GM18499 (cell line): ENCODE data around the gene ELMO1.

ENCODE experiments used
- ATAC-seq: cut with Tn5 transposase; IDR thresholded peaks from one replicate; pipeline ENCODE4 v1.9.1; 2021; ENCODE audit warnings: moderate number of reproducible peaks; ENCODE audit not compliant: insufficient read depth, unreplicated experiment

Gene ELMO1

GRCh38 chr7:37284805-37285231 is 163.8 kb downstream of the ELMO1 start:
- ATAC-seq, result no peak

DNA sequence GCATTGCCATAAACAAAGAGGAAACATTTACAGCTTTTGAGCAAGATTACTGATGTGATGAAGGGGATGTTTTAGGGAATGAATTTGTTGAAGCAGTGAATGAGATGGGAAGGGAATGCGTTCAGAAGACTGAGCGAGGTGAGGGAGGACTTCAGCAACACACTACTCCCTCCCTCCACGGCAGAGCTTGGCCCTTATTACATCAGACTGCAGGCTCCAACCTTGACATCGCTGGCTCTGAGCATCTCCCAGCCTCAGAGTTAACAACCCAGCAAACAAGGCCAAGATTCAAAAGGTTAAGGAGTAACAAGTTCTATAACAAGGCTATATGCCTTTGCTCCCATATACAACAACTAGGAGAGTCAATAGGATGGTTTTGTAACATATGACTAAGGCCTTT is 164.4 kb downstream of the ELMO1 start:
- ATAC-seq, result no peak

- ATAC-seq, result no peak
Measured at GRCh38 chr7:37283716-37284115, 164.9 kb downstream of the ELMO1 start.

DNA sequence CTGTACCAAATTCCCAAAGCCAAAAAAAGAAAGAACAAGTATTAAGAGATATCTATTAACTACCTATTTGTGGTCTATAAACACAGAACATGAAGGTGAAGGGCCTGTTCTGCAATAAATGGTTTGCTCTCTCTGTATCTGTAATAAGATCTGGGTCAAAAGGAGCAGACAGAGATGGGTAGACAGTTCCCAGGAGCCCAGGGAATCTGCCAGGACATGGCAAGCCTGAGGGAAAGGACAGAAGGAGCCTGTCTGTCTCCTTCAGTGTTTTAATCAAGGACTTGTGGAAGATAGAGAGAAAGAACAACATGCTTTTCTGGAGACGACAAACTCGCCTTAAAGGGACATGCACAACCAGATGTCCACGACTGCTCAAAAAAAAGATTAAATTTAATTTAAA is 165.7 kb downstream of the ELMO1 start:
- no peak for ATAC-seq

DNA sequence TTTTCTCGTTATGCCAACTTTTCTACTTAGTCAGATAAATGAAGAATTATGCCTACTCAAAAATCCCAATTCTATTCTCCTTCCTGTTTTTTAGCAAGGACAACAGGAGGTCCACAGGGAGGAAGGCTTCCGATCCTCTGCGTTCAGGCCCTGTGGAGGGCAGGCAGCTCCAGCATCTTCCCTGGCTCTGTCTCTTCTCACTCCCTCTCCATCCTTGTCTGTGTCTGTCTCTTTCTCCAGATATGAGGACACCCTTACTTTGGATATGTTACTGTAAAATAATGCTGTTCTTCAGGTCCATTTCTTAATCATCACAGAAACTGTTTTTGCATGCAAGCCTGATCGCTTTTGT is 166.6 kb downstream of the ELMO1 start:
- no peak for ATAC-seq

- ATAC-seq, result no peak
Measured at GRCh38 chr7:37281368-37282092, 167.1 kb downstream of the ELMO1 start.

DNA sequence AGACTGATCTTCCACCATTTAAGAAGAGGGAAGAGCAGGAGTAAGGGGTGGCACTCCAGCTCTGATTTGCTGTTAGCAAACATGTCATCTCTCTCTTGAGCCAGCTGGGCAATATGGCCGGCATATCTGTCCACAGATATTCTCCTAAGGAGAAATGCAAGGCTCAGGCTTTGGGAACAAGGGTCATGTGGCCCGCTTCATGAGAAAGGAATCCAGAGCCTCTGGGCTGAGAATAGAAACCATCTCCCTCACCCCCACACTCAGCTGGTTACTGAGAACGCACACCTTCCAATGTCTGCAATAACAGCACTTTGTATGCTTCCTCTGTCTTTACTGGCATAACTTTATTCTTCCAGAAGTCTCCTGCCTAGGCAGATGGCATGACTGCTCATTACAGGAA is 171.2 kb downstream of the ELMO1 start:
- no peak for ATAC-seq

- ATAC-seq, result no peak
Measured at GRCh38 chr7:37275078-37275710, 173.5 kb downstream of the ELMO1 start.

GRCh38 chr7:37273891-37274290 is 174.8 kb downstream of the ELMO1 start:
- no peak for ATAC-seq

DNA sequence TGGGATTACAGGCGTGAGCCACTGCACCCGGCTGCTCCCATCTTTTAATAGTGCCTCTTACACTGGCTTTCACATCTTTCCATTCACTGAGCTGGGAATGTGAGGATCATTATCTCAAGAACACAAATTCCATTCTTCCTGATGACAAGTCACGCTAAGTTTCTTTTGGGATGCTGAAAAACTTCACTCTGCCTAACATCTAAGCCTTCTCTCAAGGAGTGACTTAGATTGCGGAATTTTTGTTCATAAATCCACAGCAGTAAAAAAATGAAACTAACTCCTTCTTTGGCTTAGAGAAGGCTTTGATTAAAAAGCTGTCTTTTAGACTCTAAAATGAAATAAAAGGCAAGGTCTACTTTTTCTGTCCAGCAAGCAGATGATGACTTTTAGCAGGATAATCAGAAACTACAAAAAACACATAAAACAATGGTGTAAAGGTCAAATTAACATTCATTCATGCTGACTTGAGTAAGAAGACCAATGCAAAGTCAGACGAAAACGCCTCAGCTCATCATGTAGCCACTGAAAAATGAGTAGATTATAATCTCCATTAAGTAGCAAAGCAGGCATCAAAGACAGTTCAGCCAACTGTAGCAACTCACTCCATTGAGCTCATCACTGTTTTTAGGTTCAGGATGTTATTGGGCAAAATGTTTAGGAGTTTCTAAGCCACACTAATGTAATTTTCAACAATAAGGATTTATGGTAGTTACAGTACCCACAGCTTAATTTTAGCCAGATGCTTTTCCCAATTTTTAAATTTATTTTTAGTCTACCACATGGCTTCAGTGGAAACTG is 178.8 kb downstream of the ELMO1 start:
- no peak for ATAC-seq

DNA sequence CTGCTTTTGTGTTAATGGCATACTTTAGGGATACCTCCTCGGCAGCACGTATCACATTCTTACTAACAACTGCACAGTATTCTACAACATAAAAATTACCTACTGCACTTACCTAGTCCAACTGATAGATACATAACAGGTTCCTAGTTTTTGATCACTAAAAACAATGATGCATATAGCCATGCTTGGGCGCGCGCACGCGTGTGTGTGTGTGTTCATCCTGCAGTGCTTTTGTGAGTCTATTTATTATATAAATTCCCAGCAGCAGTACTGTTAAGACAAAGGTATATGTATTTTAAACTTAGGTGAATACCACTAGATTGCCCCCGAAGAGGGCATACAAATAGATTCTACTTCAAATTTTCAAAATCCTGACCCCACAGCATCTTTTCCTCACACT is 181.4 kb downstream of the ELMO1 start:
- ATAC-seq, result no peak

DNA sequence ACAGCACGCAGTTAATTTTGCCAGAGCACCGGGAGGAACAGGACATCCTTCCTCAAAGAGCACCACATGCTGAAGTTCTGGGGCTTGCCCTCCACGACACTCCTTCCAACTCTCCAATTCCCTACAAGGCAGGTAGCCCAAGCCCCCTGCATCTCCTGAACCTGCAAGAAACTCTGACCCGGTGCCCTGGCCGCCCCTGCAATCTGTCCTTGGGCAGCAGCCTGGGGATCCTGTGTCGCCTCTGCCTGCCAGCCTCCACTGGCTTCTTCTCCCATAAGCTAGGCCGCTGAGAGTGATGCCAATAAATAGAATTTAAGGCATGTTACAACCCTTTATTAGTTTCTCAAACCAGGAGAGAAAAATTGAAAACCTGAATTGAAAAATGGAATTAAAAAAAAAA is 182.8 kb downstream of the ELMO1 start:
- ATAC-seq, result no peak

DNA sequence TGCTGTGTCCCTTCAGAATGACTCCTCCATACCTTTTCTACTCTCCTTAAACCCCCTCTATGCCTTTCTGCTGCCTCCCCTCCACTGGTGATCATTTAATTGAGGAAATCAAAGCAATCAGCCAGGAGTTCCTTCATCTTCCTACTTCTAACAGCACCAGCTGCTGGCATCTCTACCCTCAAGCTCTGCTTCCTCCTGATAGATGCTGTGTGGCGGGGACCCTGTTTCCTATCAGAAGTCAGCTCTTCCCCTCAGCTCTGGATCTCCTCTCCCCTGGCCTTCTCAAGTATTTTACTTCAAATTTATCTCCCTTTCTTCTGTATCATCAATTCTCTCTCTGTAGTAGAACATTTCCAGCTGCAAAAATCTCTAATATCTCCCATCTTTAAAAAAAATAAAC is 183.7 kb downstream of the ELMO1 start:
- no peak for ATAC-seq

GRCh38 chr7:37262181-37262580 is 186.5 kb downstream of the ELMO1 start:
- ATAC-seq, result no peak

DNA sequence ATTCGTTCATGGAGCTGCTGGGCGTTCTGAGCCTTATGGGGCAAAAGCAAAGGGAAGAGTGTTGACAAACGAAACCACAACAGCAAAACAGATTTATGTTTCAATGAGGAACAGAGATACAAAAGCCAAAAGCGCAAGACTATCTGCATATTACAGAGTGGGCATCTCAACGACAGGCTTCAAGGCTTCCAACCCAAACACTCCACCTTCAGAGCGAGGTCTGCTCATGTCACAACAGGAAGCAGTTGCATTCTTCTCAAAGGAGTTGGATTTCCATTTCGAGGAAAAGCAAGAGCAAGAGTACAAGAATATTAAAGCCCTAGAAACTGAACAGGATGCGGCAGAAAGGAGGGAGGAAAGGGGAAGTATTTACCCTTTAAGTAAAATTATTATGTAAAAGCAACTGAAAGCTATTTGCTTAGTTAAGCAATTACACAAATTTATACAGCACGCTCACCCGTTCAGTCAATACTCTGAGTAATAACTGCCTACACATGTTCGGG is 189.3 kb downstream of the ELMO1 start:
- ATAC-seq, result no peak

DNA sequence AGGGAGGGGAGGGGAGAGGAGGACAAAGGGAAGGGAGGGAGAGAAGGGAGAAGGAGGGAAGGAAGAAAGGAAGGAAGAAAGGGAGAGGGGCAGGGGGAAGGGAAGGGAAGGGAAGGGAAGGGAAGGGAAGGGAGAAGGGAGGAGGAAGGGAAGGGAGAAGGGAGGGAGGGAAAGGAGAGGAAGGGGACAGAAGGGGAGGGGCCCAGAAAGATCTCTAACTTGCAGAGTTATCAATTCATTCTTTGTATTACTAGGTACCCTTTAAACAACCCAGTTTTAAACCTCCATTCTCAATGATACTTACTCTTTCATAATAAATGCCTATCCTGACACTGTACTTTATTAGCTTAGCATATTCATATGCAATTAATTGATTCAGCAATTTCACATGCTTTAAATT is 192.0 kb downstream of the ELMO1 start:
- ATAC-seq, result no peak

DNA sequence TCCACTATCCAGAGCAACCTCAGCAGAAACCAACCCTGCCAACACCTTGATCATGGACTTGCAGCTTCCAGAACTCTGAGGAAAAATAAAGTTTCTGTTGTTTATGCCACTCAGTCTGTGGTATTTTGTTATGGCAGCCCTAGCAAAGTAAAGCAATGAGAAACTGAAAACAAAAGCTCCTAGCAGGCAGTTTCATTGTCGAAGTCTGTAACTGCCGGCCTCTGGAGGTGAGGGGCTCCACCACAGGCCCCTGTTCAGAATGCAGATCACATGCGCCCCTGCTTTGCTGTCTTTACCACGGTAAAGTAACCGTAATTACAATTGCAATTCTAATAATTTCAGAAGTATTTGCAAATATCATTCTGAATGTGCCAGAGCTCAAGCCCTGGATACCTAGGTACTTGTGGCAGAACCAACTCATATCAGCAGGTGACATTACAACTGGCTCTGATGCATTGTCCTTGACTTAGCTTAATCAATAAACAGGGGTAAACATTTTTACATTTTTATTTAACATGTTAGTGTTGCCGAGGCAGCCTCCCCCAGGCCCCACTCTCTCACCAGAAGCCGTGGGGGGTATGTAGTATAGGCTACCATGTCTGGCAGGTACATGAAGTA is 193.2 kb downstream of the ELMO1 start:
- no peak for ATAC-seq

GRCh38 chr7:37251222-37251621 is 197.4 kb downstream of the ELMO1 start:
- ATAC-seq, result no peak

- ATAC-seq, result no peak
Measured at GRCh38 chr7:37249240-37249639, 199.4 kb downstream of the ELMO1 start.

GRCh38 chr7:37248396-37248861 is 200.2 kb downstream of the ELMO1 start:
- ATAC-seq, result no peak

DNA sequence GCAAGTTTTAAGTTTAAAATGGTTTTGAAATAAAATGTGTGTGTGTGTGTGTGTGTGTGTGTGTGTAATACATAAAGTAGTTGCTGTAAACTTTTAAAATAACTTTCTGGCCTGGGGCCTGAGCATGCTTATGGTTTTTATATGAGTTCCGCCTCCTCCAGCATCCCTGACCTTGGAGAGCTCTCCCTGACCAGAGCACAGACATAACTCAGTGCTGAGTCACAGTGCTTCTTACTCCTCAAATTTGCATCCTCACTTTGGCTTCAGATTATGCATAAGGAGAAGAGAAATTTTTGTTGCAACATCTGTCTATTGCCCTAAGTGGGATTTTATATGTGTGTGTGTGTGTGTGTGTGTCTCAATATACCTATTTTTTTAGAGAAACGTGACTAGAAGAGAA is 200.8 kb downstream of the ELMO1 start:
- no peak for ATAC-seq
